GM18519 (cell line): ENCODE results near the gene LTF.

Experiments
- ATAC-seq: cut with Tn5 transposase; IDR thresholded peaks from one replicate; pipeline ENCODE4 v1.9.1; 2021; ENCODE audit warnings: mild to moderate bottlenecking, moderate library complexity; ENCODE audit not compliant: unreplicated experiment, low FRiP score

Gene LTF

DNA sequence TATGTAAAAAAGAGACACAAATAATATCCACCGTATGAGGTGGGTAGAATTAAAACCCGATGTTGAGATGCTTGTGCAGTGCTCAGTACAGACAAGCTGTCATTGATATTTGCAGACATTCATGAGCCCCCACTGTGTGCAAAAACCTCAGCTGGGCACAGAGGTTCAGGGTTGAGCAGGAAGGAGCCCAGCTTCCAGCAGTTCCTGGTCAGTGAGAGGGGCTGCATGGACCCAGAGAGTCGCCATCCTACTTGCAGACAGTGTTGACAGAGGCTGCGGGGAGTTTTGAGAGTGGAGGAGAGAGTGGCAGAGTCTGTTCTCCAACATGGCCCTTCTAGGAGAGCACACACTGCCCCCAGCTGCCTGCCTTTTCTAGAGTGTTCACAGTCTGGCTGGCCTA lies 6.1 kb upstream of the LTF start:
- no peak for ATAC-seq

DNA sequence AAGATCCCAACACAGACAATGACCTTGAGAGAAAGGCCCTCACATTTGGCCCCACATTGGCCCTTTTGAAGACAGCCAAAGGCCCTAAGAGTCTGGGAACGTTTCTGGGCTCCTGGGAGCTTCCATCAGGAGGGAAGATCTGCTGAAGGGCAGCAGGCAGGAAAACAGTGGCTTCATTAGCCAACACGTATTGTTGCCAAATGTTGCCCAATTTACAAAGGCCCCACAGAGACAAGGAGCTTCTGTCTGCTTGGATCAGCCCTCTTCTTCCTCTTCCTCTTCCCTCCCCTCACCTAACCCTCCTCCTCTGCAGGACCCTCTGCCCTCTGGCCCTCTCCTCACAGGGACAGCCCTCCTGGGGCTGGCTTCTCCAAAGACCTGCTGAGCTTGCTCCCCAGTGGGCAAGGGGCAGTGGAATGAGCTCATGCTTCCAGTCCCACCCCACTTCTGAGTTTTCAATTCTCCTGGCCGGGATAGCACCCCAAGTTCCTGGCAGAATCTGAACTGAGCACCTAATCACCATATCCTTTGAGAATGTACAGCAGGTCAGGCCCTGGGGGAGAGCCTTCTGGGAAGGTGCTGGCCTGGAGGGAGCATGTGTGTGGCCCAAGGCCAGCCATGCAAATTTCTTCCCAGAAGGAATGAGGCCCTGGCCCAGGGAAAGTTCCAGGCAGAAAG lies 5.1 kb upstream of the LTF start:
- no peak for ATAC-seq

GRCh38 chr3:46468753-46469600 lies 4.3 kb upstream of the LTF start:
- ATAC-seq, result no peak

- no peak for ATAC-seq
Measured at GRCh38 chr3:46467562-46467961, 2.9 kb upstream of the LTF start.

- ATAC-seq, result no peak
Measured at GRCh38 chr3:46466871-46467403, 2.2 kb upstream of the LTF start.

GRCh38 chr3:46466273-46466672 lies 1.6 kb upstream of the LTF start:
- no peak for ATAC-seq

- ATAC-seq, result no peak
Measured at GRCh38 chr3:46465196-46465520, 453 bp upstream of the LTF start.

DNA sequence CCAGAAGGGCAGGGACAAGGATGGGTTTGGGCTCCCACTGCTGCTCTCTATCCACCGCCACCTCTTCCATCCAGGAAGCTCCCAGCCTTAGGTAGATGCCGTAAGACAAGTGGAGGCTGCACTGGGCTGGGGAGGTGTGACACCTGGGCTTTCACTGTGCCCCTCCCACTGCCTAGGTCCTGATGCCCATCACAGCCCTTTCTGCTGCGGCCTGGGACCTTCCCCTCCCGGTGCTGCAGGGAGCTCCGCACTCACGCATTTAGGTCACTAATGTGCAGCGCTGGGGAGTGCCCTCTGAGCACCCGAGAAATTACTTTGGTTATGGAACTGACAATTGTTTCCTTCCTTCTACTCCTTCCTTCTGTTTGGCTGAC lies 850 bp downstream of the LTF start:
- no peak for ATAC-seq

DNA sequence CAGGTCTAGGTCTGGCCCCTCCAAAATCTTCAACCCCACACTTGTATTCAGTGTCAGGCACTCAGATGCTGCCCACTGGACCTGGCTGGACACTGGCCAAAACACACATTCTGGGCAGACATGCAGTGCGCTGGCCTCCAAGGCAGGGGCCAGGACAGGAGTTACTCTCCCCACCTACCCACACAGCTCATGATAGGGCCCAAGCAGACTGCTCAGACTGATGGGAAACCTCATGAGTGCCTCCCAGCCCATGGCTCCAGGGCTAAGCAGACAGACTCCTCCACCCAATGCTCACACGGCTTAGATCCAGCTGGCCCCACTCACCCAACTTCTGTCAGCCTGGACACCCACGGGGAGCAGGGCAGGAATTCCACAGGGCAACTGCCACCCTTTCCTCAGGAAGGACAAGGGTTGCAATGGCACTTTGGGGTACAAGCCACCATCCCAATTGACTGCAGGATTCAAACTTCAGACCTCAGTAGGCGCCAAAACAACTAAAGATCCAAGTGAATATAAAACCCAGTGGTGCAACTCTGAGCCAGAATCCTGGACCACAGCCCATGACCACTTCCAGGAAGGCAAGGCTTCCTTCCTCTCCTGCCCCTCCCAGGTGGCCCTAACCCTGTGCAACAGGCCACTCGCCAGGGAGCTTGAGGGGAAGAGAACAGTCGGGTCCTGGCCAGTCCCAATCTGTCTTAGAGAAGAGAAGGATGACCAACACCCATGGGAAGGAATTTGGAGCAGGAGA lies 1.4 kb downstream of the LTF start:
- no peak for ATAC-seq

GRCh38 chr3:46462511-46462910 lies 2.2 kb downstream of the LTF start:
- no peak for ATAC-seq

- ATAC-seq, result no peak
Measured at GRCh38 chr3:46462111-46462510, 2.6 kb downstream of the LTF start.

DNA sequence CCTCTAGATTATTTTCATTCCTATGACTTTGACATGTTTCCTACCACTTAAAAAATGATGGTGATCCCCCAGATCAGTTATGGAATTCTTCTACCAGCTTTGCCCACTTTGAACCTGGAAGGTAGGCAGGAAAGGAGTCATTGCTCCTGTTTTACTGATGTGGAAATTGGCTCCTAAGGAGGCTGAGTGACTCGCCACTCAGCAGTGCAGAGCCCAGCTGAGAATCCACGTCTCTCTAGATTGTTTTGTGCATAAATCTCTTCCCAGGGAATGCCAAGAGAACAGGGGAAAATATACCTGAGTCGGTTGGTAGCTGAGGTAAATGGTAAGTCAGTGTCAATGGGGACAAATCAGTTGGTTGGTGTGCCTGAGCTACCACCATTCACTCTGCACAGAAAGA lies 4.7 kb downstream of the LTF start:
- no peak for ATAC-seq

DNA sequence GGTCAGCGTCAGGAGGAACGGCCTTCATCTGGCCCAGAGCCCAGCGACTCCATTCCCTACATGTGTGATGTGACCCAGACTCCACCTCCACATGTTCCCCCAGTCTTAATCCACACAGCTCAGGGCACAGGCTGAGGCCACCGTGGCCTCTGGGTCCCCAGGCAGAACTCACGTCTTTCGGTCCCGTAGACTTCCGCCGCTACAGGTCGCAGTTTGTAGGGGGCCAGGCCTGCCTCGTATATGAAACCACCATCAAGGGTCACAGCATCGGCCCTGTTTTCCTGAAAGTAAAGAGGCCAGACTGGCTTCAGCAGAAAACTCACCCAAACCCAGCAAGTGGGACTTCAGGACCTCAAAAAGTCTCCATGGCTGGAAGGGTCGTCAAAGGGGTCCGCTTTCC lies 8.6 kb downstream of the LTF start:
- ATAC-seq, result no peak

DNA sequence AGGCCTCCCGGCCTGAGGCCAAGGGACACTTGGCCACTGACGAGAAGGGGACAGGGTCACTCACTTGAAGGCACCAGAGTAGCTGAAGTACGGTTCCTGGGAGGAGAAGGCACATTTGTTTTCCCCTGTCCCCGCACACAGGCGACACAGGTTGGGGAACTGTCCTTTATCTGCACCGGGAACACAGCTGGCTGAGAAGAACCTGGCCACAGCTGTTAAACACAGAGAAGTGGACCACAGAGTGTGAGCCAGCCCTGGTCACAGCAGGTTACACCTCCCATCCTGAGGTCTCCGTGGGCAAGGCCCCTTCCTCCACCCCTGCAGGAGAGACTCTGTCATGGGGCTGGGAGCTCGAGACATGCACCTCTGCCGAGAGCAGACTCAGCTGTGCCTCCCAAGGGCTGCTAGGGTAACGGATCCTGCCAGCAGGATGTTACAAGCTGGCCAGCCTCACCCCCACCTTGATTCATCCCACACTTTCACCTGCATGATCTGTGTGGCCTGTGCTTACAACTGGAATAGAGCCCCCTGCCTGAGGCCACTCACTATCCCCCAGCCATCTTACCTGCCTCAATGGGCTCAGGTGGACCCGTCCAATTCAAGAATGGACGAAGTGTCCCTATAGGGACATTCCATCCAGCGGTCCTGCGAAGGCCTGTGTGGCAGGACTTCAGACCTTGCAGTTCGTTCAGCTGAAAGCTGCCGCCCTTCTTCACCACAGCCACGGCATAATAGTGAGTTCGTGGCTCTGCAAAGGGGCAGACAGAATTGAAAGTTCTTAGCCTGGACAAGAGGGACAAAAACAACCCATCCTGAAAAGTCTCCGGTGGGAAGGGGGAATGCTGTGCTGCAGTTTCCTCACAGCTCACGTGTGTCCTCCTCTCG lies 9.2 kb downstream of the LTF start:
- no peak for ATAC-seq

- no peak for ATAC-seq
Measured at GRCh38 chr3:46454606-46455005, 10.1 kb downstream of the LTF start.

DNA sequence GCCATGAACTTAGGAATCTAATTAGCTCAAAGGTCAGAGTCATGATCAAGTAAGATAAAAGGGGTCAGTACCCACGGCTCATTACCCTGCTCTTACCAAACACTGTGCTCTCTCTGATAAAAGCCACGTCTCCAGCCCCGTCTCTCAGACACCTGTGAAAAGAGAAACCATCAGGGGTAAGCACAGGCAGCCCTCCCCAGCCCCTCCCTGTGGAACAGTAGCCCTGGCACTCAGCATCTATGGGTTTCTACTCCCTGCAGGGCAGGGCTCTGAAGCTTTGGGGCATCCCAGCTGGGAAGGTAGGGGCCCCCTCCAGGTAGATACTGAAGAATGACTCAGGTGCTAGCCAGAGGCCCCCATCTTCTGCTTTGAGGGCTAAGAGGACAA lies 10.5 kb downstream of the LTF start:
- no peak for ATAC-seq

DNA sequence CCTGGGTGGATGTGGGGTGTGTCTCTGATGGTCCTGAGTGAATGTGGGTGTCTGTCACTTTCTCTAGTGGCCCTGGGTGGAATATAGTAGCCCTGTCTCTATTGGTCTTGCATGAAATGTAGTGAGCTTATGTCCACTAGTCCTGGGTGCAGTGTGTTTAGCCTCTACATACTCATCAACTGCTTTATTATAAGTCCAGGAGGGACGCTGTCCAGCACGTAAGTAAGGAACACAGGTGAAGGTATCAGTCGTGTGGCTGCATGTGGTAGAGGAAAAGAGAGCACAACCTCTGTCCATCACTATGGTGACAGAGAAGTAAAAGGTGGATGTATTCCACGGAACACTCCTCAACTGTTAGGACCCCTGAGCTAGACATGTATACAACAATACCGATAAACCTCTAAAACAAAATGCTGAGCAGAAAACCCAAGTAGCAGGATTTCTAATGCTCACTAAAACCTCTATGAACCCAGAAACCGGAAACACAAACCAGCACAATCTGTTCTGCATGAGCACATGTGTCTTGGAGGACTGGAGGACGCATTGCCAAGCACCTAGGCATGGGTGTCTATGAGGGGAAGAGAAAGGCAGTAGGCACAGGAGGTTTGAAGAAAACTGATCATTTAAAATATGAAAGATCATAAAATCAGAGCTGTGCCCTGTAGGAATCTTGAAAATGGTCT lies 11.0 kb downstream of the LTF start:
- no peak for ATAC-seq

- no peak for ATAC-seq
Measured at GRCh38 chr3:46449755-46450552, 14.8 kb downstream of the LTF start.

GRCh38 chr3:46448721-46449120 lies 16.0 kb downstream of the LTF start:
- no peak for ATAC-seq
